HCT116 (cell line): ENCODE measurements around the gene ST6GALNAC5. TPM values are rescaled to one million over a fixed set of nuclear protein-coding genes. Genes with fewer than 3 reads are reported as not detected.

Source experiments
- ATAC-seq: fragments of 200-7000 bp; cut with Tn5 transposase; 2 replicates; pipeline ENCODE4 v1.9.1; 2020; ENCODE audit warnings: mild to moderate bottlenecking, moderate library complexity
- BruUV-seq: library from RNA; stranded (reverse); fragments of 400-500 nt; replicated peaks from 2 replicates; lab custom pipeline; 2021; lab: Mats Ljungman, UMichigan
- CTCF ChIA-PET: fragments of 300-600 bp; sonication (Branson Sonifier 250); formaldehyde crosslinking; loops from one replicate; lab custom pipeline; 2021; ENCODE audit warnings: antibody characterized with exemption; lab: Charles Lee
- POLR2A ChIA-PET: fragments of 300-600, 350-600 bp; sonication (Branson Sonifier 250); formaldehyde crosslinking; loops from one replicate; lab custom pipeline; 2021; ENCODE audit warnings: antibody characterized with exemption; lab: Charles Lee
- RAD21 ChIA-PET, 2 experiments: fragments of 300-600 bp; sonication (Branson Sonifier 250); formaldehyde crosslinking; loops; one replicate each; lab custom pipeline; 2023; ENCODE audit warnings: low total read pairs in 2 of 2; ENCODE audit not compliant: uncharacterized antibody in 2 of 2, unreplicated experiment in 2 of 2, low non-redundant PET in 1 of 2; lab: Charles Lee
- DNase-seq: peaks from one replicate; pipeline ENCODE4 v3.0.0-alpha.2; 2010; ENCODE audit warnings: low read depth, low spot score
- H2AFZ ChIP-seq: fragments of 200-600 bp; shearing (Covaris generic), sonication (generic); 2 replicates; pipeline ENCODE4 v1.6.1; 2017; ENCODE audit warnings: low read depth, mixed run types, mixed read lengths, antibody characterized with exemption, low read length; ENCODE audit not compliant: poor library complexity, severe bottlenecking
- H3K27ac ChIP-seq: 2 replicates; pipeline ENCODE4 v1.5.1; 2012; ENCODE audit warnings: low read depth, low read length
- H3K27me3 ChIP-seq: fragments of 200-600 bp; sonication (generic); 2 replicates; pipeline ENCODE4 v1.6.1; 2016; ENCODE audit warnings: mixed run types, low read length, mixed read lengths; ENCODE audit not compliant: insufficient read depth
- H3K36me3 ChIP-seq, 2 experiments: fragments of 200-500 bp in 1 of 2; fragments of 200-600 bp in 1 of 2; sonication (Bioruptor generic) in 1 of 2; sonication (generic) in 1 of 2; 2 replicates each; pipeline versions ENCODE4 v1.5.1 to v1.6.1; 2014 to 2016; ENCODE audit warnings: low read length in 2 of 2, inconsistent platforms in 1 of 2, mixed read lengths in 1 of 2, mixed run types in 1 of 2; ENCODE audit not compliant: insufficient read depth in 2 of 2, control insufficient read depth in 1 of 2
- H3K4me1 ChIP-seq, 2 experiments: fragments of 200-600 bp in 1 of 2; sonication (generic) in 1 of 2; 2 replicates each; pipeline versions ENCODE4 v1.5.1 to v1.6.1; 2012 to 2017; ENCODE audit warnings: low read length in 2 of 2, inconsistent platforms in 1 of 2, mild to moderate bottlenecking in 1 of 2, mixed read lengths in 1 of 2, mixed run types in 1 of 2, moderate library complexity in 1 of 2; ENCODE audit not compliant: insufficient read depth in 2 of 2, control insufficient read depth in 1 of 2
- H3K4me2 ChIP-seq: fragments of 200-600 bp; sonication (generic); 2 replicates; pipeline ENCODE4 v1.6.1; 2017; ENCODE audit warnings: mixed run types, low read length, mixed read lengths
- H3K4me3 ChIP-seq, 2 experiments: fragments of 200-600 bp in 1 of 2; sonication (generic) in 1 of 2; replicated peaks in 1 of 2; 2 replicates each; pipeline ENCODE4 v1.5.1; 2011 to 2016; ENCODE audit warnings: low read length in 2 of 2, control low read depth in 1 of 2, low read depth in 1 of 2, mild to moderate bottlenecking in 1 of 2, mixed read lengths in 1 of 2, mixed run types in 1 of 2
- H3K79me2 ChIP-seq: fragments of 200-600 bp; sonication (generic); 2 replicates; pipeline ENCODE4 v1.6.1; 2017; ENCODE audit warnings: mild to moderate bottlenecking, mixed run types, low read length, moderate library complexity, mixed read lengths; ENCODE audit not compliant: insufficient read depth
- H3K9ac ChIP-seq: fragments of 200-600 bp; sonication (generic); 2 replicates; pipeline ENCODE4 v1.6.1; 2016; ENCODE audit warnings: low read length, mixed read lengths
- H3K9me2 ChIP-seq: fragments of 200-600 bp; sonication (generic), shearing (Covaris generic); 2 replicates; pipeline ENCODE4 v1.6.1; 2017; ENCODE audit warnings: mixed run types, mild to moderate bottlenecking, moderate library complexity; ENCODE audit not compliant: insufficient read depth
- H3K9me3 ChIP-seq, 2 experiments: fragments of 200-500 bp in 1 of 2; fragments of 200-600 bp in 1 of 2; sonication (Bioruptor generic) in 1 of 2; sonication (generic) in 1 of 2; 2 replicates each; pipeline ENCODE4 v1.6.1; 2014 to 2017; ENCODE audit warnings: low read length in 2 of 2, mixed read lengths in 2 of 2, inconsistent platforms in 1 of 2, low read depth in 1 of 2, mild to moderate bottlenecking in 1 of 2, mixed run types in 1 of 2, moderate library complexity in 1 of 2; ENCODE audit not compliant: control insufficient read depth in 1 of 2, insufficient read depth in 1 of 2
- H4K20me1 ChIP-seq: fragments of 200-600 bp; sonication (generic), shearing (Covaris generic); 2 replicates; pipeline ENCODE4 v1.6.1; 2017; ENCODE audit warnings: mixed run types, mild to moderate bottlenecking, moderate library complexity; ENCODE audit not compliant: insufficient read depth
- CEBPB ChIP-seq: IDR thresholded peaks from 2 replicates; pipeline ENCODE4 v1.6.1; 2012; ENCODE audit warnings: low read depth
- EGR1 ChIP-seq: IDR thresholded peaks from 2 replicates; pipeline ENCODE4 v1.6.1; 2012; ENCODE audit warnings: low read depth
- EZH2 ChIP-seq: fragments of 200-600 bp; sonication (generic); IDR thresholded peaks from 2 replicates; pipeline ENCODE4 v1.6.1; 2017; ENCODE audit warnings: antibody characterized with exemption, mixed run types
- FOSL1 ChIP-seq: IDR thresholded peaks from 2 replicates; pipeline ENCODE4 v1.6.1; 2012; ENCODE audit warnings: low read depth
- POLR2AphosphoS5 ChIP-seq: IDR thresholded peaks from 2 replicates; pipeline ENCODE4 v1.6.1; 2011; ENCODE audit warnings: mild to moderate bottlenecking, low read depth, low read length, moderate library complexity
- RAD21 ChIP-seq: IDR thresholded peaks from 2 replicates; pipeline ENCODE4 v1.6.1; 2012; ENCODE audit warnings: low read depth, mild to moderate bottlenecking
- SIN3A ChIP-seq: IDR thresholded peaks from 2 replicates; pipeline ENCODE4 v1.6.1; 2012; ENCODE audit warnings: low read depth
- SP1 ChIP-seq: IDR thresholded peaks from 2 replicates; pipeline ENCODE4 v1.6.1; 2012; ENCODE audit warnings: low read depth
- SRF ChIP-seq: IDR thresholded peaks from 2 replicates; pipeline ENCODE4 v1.6.1; 2012; ENCODE audit warnings: low read depth
- TCF7L2 ChIP-seq: IDR thresholded peaks from 2 replicates; pipeline ENCODE4 v1.7.0; 2011; ENCODE audit warnings: borderline replicate concordance, inconsistent platforms; ENCODE audit not compliant: insufficient read depth, insufficient read length; ENCODE audit errors: extremely low read depth
- ZFX ChIP-seq: fragments of 450-650 bp; IDR thresholded peaks from 2 replicates; pipeline ENCODE4 v1.6.1; 2017
- ZNF274 ChIP-seq: fragments of 200-500 bp; sonication (Bioruptor generic); IDR thresholded peaks from 2 replicates; pipeline ENCODE4 v1.6.1; 2014; ENCODE audit warnings: mild to moderate bottlenecking, low read depth, low read length, inconsistent platforms
- intact Hi-C: fragments of 100-400 bp; cut with micrococcal nuclease; formaldehyde crosslinking; loops from 2 replicates; pipeline ENCODE4 v1.10.0; 2022
- total RNA-seq: library from RNA; stranded (reverse); gene quantifications from one replicate; pipeline ENCODE4 v1.2.1, GENCODE V29; 2021; ENCODE audit not compliant: unreplicated experiment
- TF ChIP-seq, protein P1 (sequence below), 3 experiments: fragments of 200-600 bp in 1 of 3; sonication (generic) in 1 of 3; IDR thresholded peaks in 2 of 3; conservative IDR thresholded peaks in 1 of 3; 2 replicates each; pipeline ENCODE4 v1.5.1; 2012 to 2017; ENCODE audit warnings: low read depth in 2 of 3, low read length in 2 of 3, antibody characterized with exemption in 1 of 3, borderline replicate concordance in 1 of 3, control low read depth in 1 of 3, mild to moderate bottlenecking in 1 of 3, mixed read lengths in 1 of 3, mixed run types in 1 of 3, moderate library complexity in 1 of 3; ENCODE audit not compliant: insufficient read depth in 1 of 3
- TF ChIP-seq, protein P2 (sequence below): IDR thresholded peaks from 2 replicates; pipeline ENCODE4 v1.6.1; 2011; ENCODE audit warnings: mild to moderate bottlenecking, low read length, moderate library complexity; ENCODE audit not compliant: insufficient replicate concordance; ENCODE audit errors: extremely low read depth
- TF ChIP-seq, protein P3 (sequence below): IDR thresholded peaks from 2 replicates; pipeline ENCODE4 v1.6.1; 2012
- TF ChIP-seq, protein P4 (sequence below): IDR thresholded peaks from 2 replicates; pipeline ENCODE4 v1.6.1; 2012

Gene ST6GALNAC5
- total RNA-seq, 1 experiment from 2014 or later, result 1.2 TPM

DNA sequence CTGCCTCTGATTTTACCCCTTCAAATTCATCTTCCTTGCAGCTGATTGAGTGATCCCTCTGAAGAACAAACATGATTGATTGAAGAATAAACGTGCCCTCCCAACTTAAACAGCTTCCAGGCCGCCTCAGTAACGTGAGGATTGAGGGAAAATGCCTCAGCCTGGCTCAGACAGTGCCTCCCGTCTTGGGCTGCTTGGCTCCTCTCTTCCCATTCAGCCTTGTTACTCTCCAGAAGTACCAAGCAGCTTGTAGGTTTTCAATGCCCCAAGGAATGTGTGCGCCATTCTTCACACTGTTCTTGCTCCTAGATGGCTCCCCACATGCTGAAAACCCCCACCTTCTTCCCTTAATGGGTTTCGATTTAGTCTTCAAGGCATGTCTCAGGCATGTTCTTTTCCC is 51.8 kb downstream of the ST6GALNAC5 start:
- BruUV-seq, result no TSS peak
- Histone ChIP-seq H4K20me1 (no peaks in the 10 kb centered on the region), H3K9ac (no peak overlapping the region), H3K4me2 (no peak overlapping the region), H2AFZ (no peak overlapping the region), H3K4me1 (no peaks in the 10 kb centered on the region), H3K4me3 (no peak overlapping the region), H3K79me2 (no peaks in the 10 kb centered on the region), H3K9me3 (no peaks in the 10 kb centered on the region), H3K27me3 (no peaks in the 10 kb centered on the region), H3K9me2 (0 out of 2 replicates have a peak, but pooled peaks cover 2% of the 10 kb centered on the region), H3K36me3 (no peaks in the 10 kb centered on the region), H3K27ac (no peak overlapping the region)
- RAD21 ChIA-PET, result no interaction called here
- no peak for ATAC-seq
- DNase-seq, result no peak
- CTCF ChIA-PET, result no interaction called here
- intact Hi-C loops, result no loop called here
- POLR2A ChIA-PET, result no interaction called here
- no peak for TF ChIP-seq ZFX
- no peak for TF ChIP-seq SRF
- TF ChIP-seq RAD21, result no peak
- TF ChIP-seq EGR1, result no peak
- TF ChIP-seq ZNF274, result no peak

DNA sequence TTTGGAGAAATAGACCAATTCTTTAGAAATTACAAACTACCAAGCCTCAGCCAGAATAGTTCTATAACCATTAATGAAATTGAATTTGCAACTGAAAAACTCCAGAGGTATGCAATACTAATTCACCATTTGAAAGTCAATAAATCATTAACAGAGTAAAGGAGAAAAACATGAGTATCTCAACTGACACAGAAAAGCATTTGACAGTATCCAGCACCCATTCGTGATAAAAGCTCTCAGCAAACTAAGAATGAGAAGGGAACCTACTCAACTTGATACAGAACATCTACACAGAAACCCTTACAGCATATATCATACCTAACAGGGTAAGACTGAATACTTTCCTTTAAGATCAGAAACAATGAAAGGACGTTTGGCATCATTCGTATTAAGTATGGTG is 54.3 kb downstream of the ST6GALNAC5 start:
- Histone ChIP-seq H4K20me1 (no peaks in the 10 kb centered on the region), H3K4me1 (no peaks in the 10 kb centered on the region), H3K36me3 (no peaks in the 10 kb centered on the region), H3K4me2 (no peak overlapping the region), H3K27me3 (no peaks in the 10 kb centered on the region), H3K9me3 (no peaks in the 10 kb centered on the region), H3K27ac (no peak overlapping the region), H3K9me2 (0 out of 2 replicates have a peak, but pooled peaks cover 2% of the 10 kb centered on the region), H3K79me2 (no peaks in the 10 kb centered on the region), H2AFZ (no peak overlapping the region), H3K9ac (no peak overlapping the region), H3K4me3 (no peak overlapping the region)
- ATAC-seq, result no peak
- ChIA-PET POLR2A (no interaction called here), RAD21 (no interaction called here), CTCF (no interaction called here)
- intact Hi-C loops, result no loop called here
- no peak for DNase-seq
- TF ChIP-seq, protein P1, sequence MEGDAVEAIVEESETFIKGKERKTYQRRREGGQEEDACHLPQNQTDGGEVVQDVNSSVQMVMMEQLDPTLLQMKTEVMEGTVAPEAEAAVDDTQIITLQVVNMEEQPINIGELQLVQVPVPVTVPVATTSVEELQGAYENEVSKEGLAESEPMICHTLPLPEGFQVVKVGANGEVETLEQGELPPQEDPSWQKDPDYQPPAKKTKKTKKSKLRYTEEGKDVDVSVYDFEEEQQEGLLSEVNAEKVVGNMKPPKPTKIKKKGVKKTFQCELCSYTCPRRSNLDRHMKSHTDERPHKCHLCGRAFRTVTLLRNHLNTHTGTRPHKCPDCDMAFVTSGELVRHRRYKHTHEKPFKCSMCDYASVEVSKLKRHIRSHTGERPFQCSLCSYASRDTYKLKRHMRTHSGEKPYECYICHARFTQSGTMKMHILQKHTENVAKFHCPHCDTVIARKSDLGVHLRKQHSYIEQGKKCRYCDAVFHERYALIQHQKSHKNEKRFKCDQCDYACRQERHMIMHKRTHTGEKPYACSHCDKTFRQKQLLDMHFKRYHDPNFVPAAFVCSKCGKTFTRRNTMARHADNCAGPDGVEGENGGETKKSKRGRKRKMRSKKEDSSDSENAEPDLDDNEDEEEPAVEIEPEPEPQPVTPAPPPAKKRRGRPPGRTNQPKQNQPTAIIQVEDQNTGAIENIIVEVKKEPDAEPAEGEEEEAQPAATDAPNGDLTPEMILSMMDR (IDR thresholded peaks at IDR 0.05 in 2 of 3, conservative IDR thresholded peaks at IDR 0.05 in 1 of 3; ENCODE audit: borderline replicate concordance in 1 of 3, insufficient read depth in 1 of 3, low read depth in 2 of 3, low read length in 2 of 3), result no peak
- TF ChIP-seq FOSL1, result no peak
- TF ChIP-seq TCF7L2, result no peak
- no peak for TF ChIP-seq POLR2AphosphoS5
- TF ChIP-seq, protein P2, sequence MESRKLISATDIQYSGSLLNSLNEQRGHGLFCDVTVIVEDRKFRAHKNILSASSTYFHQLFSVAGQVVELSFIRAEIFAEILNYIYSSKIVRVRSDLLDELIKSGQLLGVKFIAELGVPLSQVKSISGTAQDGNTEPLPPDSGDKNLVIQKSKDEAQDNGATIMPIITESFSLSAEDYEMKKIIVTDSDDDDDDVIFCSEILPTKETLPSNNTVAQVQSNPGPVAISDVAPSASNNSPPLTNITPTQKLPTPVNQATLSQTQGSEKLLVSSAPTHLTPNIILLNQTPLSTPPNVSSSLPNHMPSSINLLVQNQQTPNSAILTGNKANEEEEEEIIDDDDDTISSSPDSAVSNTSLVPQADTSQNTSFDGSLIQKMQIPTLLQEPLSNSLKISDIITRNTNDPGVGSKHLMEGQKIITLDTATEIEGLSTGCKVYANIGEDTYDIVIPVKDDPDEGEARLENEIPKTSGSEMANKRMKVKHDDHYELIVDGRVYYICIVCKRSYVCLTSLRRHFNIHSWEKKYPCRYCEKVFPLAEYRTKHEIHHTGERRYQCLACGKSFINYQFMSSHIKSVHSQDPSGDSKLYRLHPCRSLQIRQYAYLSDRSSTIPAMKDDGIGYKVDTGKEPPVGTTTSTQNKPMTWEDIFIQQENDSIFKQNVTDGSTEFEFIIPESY, result no peak
- TF ChIP-seq, protein P3, sequence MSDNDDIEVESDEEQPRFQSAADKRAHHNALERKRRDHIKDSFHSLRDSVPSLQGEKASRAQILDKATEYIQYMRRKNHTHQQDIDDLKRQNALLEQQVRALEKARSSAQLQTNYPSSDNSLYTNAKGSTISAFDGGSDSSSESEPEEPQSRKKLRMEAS, result no peak
- no peak for TF ChIP-seq SRF
- TF ChIP-seq SP1, result no peak
- TF ChIP-seq CEBPB, result no peak
- no peak for TF ChIP-seq SIN3A
- TF ChIP-seq RAD21, result no peak
- no peak for TF ChIP-seq EZH2
- TF ChIP-seq, protein P4, sequence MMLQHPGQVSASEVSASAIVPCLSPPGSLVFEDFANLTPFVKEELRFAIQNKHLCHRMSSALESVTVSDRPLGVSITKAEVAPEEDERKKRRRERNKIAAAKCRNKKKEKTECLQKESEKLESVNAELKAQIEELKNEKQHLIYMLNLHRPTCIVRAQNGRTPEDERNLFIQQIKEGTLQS, result no peak
- no TSS peak for BruUV-seq
